ENCODE data around the gene RNF111. TPM values are rescaled to one million over a fixed set of nuclear protein-coding genes. Genes with fewer than 3 reads are reported as not detected.
A peak's percentile ranks its signal among the peaks of the same experiment; 100 is the strongest.

Gene RNF111
- total and polyA plus RNA-seq, 2 of the 13 experiments (the other 11 are each of a cell fraction or from before 2014, with no cell fraction given), result 12.1 to 23.1 TPM

GRCh38 chr15:58987491-58988005, at the start of gene RNF111 (continued):
- no peak for TF ChIP-seq ZNF646 (CRISPR knock-in tag; IDR thresholded peaks at IDR 0.05)
- TF ChIP-seq ATRX (CRISPR knock-in tag; IDR thresholded peaks at IDR 0.05; ENCODE audit: borderline replicate concordance), result no peak
- peak; percentile 21; the same call in 1 of the 2 replicates for TF ChIP-seq ATF2 (CRISPR knock-in tag; IDR thresholded peaks at IDR 0.05)
- TF ChIP-seq NCOA5 (CRISPR knock-in tag; IDR thresholded peaks at IDR 0.05), result no peak
- TF ChIP-seq HMGA1 (CRISPR knock-in tag; conservative IDR thresholded peaks at IDR 0.05), result no peak
- no peak for TF ChIP-seq ZNF770 (CRISPR knock-in tag; IDR thresholded peaks at IDR 0.05)
- no peak for TF ChIP-seq ZNF20 (CRISPR knock-in tag; IDR thresholded peaks at IDR 0.05)
- TF ChIP-seq TRIM24 (CRISPR knock-in tag; IDR thresholded peaks at IDR 0.05), result no peak
- no peak for TF ChIP-seq SP4 (CRISPR knock-in tag; IDR thresholded peaks at IDR 0.05)
- no peak for TF ChIP-seq NR2F2 (IDR thresholded peaks at IDR 0.05; ENCODE audit: borderline replicate concordance, low read depth)
- TF ChIP-seq TAF1 (CRISPR knock-in tag; IDR thresholded peaks at IDR 0.05), result peak; percentile 76
- TF ChIP-seq ZNF343 (CRISPR knock-in tag; IDR thresholded peaks at IDR 0.05), result 0 out of 2 replicates have a peak, but pooled peaks have one; percentile 14
- TF ChIP-seq NFATC3 (CRISPR knock-in tag; IDR thresholded peaks at IDR 0.05), result no peak
- TF ChIP-seq SP2 (CRISPR knock-in tag; IDR thresholded peaks at IDR 0.05), result no peak
- TF ChIP-seq ZBTB44 (CRISPR knock-in tag; IDR thresholded peaks at IDR 0.05), result no peak
- TF ChIP-seq SNAI1 (CRISPR knock-in tag; IDR thresholded peaks at IDR 0.05; ENCODE audit: borderline replicate concordance), result 0 out of 2 replicates have a peak, but pooled peaks have one; percentile 93
- TF ChIP-seq TEAD2 (CRISPR knock-in tag; IDR thresholded peaks at IDR 0.05), result no peak
